Parathyroid adenoma (tissue), 2 donors: ENCODE data around the gene POLR1B.

ENCODE experiments used
- H2AFZ ChIP-seq: fragments of 300-600 bp; sonication (generic); one replicate; pipeline ENCODE4 v1.7.0; 2017; ENCODE audit warnings: antibody characterized with exemption, mild to moderate bottlenecking
- H3K27ac ChIP-seq: fragments of 300-600 bp; sonication (generic); one replicate; pipeline ENCODE4 v1.7.0; 2017
- H3K27me3 ChIP-seq: fragments of 300-600 bp; sonication (generic); one replicate; pipeline ENCODE4 v1.7.0; 2017; ENCODE audit warnings: low read length; ENCODE audit not compliant: control insufficient read depth, insufficient read depth
- H3K36me3 ChIP-seq: fragments of 300-600 bp; sonication (generic); one replicate; pipeline ENCODE4 v1.7.0; 2017; ENCODE audit warnings: low read length; ENCODE audit not compliant: control insufficient read depth, insufficient read depth
- H3K4me1 ChIP-seq: fragments of 300-600 bp; sonication (generic); one replicate; pipeline ENCODE4 v1.7.0; 2017; ENCODE audit warnings: control low read depth
- H3K4me2 ChIP-seq: fragments of 300-600 bp; sonication (generic); one replicate; pipeline ENCODE4 v1.7.0; 2017; ENCODE audit warnings: low read length
- H3K4me3 ChIP-seq: fragments of 300-600 bp; sonication (generic); one replicate; pipeline ENCODE4 v1.7.0; 2017; ENCODE audit warnings: low read depth, low read length
- H3K79me2 ChIP-seq: fragments of 300-600 bp; sonication (generic); one replicate; pipeline ENCODE4 v1.7.0; 2017; ENCODE audit warnings: control low read depth
- H3K9ac ChIP-seq: fragments of 300-600 bp; sonication (generic); one replicate; pipeline ENCODE4 v1.7.0; 2017; ENCODE audit warnings: mild to moderate bottlenecking
- H3K9me3 ChIP-seq: fragments of 300-600 bp; sonication (generic); one replicate; pipeline ENCODE4 v1.7.0; 2017; ENCODE audit warnings: low read length; ENCODE audit not compliant: control insufficient read depth
- CTCF ChIP-seq: fragments of 300-600 bp; sonication (generic); IDR thresholded peaks from one replicate; pipeline ENCODE4 v1.7.0; 2017; ENCODE audit warnings: antibody characterized with exemption, mild to moderate bottlenecking
- donor health status: primary hyperparathyroidism.

The POLR1B gene

GRCh38 chr2:112618383-112618782 lies 76.1 kb downstream of the POLR1B start:
- H3K4me2 ChIP-seq = no peak overlapping the region
- TF ChIP-seq CTCF = no peak
- no peaks in the 10 kb centered on the region for H3K36me3 ChIP-seq
- no peaks in the 10 kb centered on the region for H3K79me2 ChIP-seq
- H3K4me1 ChIP-seq = no peaks in the 10 kb centered on the region
- H2AFZ ChIP-seq = no peak overlapping the region
- H3K9ac ChIP-seq = no peak overlapping the region
- H3K27me3 ChIP-seq = no peaks in the 10 kb centered on the region
- no peak overlapping the region for H3K4me3 ChIP-seq
- H3K9me3 ChIP-seq = no peaks in the 10 kb centered on the region
- H3K27ac ChIP-seq = no peak overlapping the region

- Histone ChIP-seq H2AFZ (no peak overlapping the region), H3K9me3 (no peaks in the 10 kb centered on the region), H3K4me3 (no peak overlapping the region), H3K27ac (no peak overlapping the region), H3K36me3 (no peaks in the 10 kb centered on the region), H3K4me2 (peak overlapping the region; percentile 41), H3K9ac (no peak overlapping the region), H3K27me3 (no peaks in the 10 kb centered on the region), H3K4me1 (no peaks in the 10 kb centered on the region), H3K79me2 (no peaks in the 10 kb centered on the region)
- no peak for TF ChIP-seq CTCF
Measured at GRCh38 chr2:112621790-112622527, 79.7 kb downstream of the POLR1B start.

- no peak overlapping the region for H3K27ac ChIP-seq
- H2AFZ ChIP-seq = no peak overlapping the region
- H3K9me3 ChIP-seq = no peaks in the 10 kb centered on the region
- no peaks in the 10 kb centered on the region for H3K79me2 ChIP-seq
- no peak overlapping the region for H3K4me3 ChIP-seq
- peak overlapping the region; percentile 41 for H3K4me2 ChIP-seq
- H3K27me3 ChIP-seq = no peaks in the 10 kb centered on the region
- no peak for TF ChIP-seq CTCF
- H3K4me1 ChIP-seq = no peaks in the 10 kb centered on the region
- no peaks in the 10 kb centered on the region for H3K36me3 ChIP-seq
- H3K9ac ChIP-seq = no peak overlapping the region
Measured at GRCh38 chr2:112622528-112622849, 80.2 kb downstream of the POLR1B start.

GRCh38 chr2:112623913-112624777 lies 81.9 kb downstream of the POLR1B start:
- no peak overlapping the region for H3K4me2 ChIP-seq
- no peaks in the 10 kb centered on the region for H3K9me3 ChIP-seq
- H3K4me1 ChIP-seq = no peaks in the 10 kb centered on the region
- H3K79me2 ChIP-seq = no peaks in the 10 kb centered on the region
- no peak overlapping the region for H3K9ac ChIP-seq
- H3K4me3 ChIP-seq = no peak overlapping the region
- no peaks in the 10 kb centered on the region for H3K36me3 ChIP-seq
- H3K27me3 ChIP-seq = no peaks in the 10 kb centered on the region
- no peak overlapping the region for H3K27ac ChIP-seq
- TF ChIP-seq CTCF = no peak
- H2AFZ ChIP-seq = no peak overlapping the region
